ENCODE data around the gene OR6V1.

- TF ChIP-seq CTCF (conservative IDR thresholded peaks at IDR 0.05; ENCODE audit: low read length) (no peak), EZH2phosphoT487 (IDR thresholded peaks at IDR 0.05; ENCODE audit: borderline replicate concordance, low read depth, low read length) (no peak)
These were observed 35.1 kb upstream of the OR6V1 start for GRCh38 chr7:143016996-143017395.
